ENCODE results near the gene SLU7.

The SLU7 gene

GRCh38 chr5:160378330-160378729 is 40.6 kb downstream of the SLU7 start:
- H3K4me3 ChIP-seq (ENCODE audit: severe bottlenecking), result no peak overlapping the region
- no peak overlapping the region for H3K27ac ChIP-seq (ENCODE audit: poor library complexity, severe bottlenecking)
- peaks cover 19% of the 10 kb centered on the region for H3K27me3 ChIP-seq (ENCODE audit: insufficient read depth, poor library complexity, severe bottlenecking)
- TF ChIP-seq CTCF (IDR thresholded peaks at IDR 0.05; ENCODE audit: poor library complexity, severe bottlenecking), result no peak
- H3K4me1 ChIP-seq (ENCODE audit: insufficient read depth, poor library complexity, severe bottlenecking), result no peaks in the 10 kb centered on the region
- no peaks in the 10 kb centered on the region for H3K36me3 ChIP-seq (ENCODE audit: low read depth)
- ATAC-seq (ENCODE audit: low read depth) (no peak), DNase-seq (ENCODE audit: low spot score) (no peak)
- H3K9me3 ChIP-seq (ENCODE audit: severe bottlenecking), result no peaks in the 10 kb centered on the region

GRCh38 chr5:160377651-160378050 is 41.2 kb downstream of the SLU7 start:
- no peak for TF ChIP-seq CTCF (IDR thresholded peaks at IDR 0.05; ENCODE audit: poor library complexity, severe bottlenecking)
- no peak overlapping the region for H3K27ac ChIP-seq (ENCODE audit: poor library complexity, severe bottlenecking)
- H3K27me3 ChIP-seq (ENCODE audit: insufficient read depth, poor library complexity, severe bottlenecking), result peaks cover 19% of the 10 kb centered on the region

GRCh38 chr5:160376416-160376815 is 42.5 kb downstream of the SLU7 start:
- no peak overlapping the region for H3K27ac ChIP-seq (ENCODE audit: poor library complexity, severe bottlenecking)
- no peak for TF ChIP-seq CTCF (IDR thresholded peaks at IDR 0.05; ENCODE audit: poor library complexity, severe bottlenecking)
- H3K4me1 ChIP-seq (ENCODE audit: insufficient read depth, poor library complexity, severe bottlenecking), result no peaks in the 10 kb centered on the region
- H3K4me3 ChIP-seq (ENCODE audit: severe bottlenecking), result no peak overlapping the region
- H3K36me3 ChIP-seq (ENCODE audit: low read depth), result no peaks in the 10 kb centered on the region
- no peak for ATAC-seq (ENCODE audit: low read depth)
- no peaks in the 10 kb centered on the region for H3K9me3 ChIP-seq (ENCODE audit: severe bottlenecking)
- peaks cover 19% of the 10 kb centered on the region for H3K27me3 ChIP-seq (ENCODE audit: insufficient read depth, poor library complexity, severe bottlenecking)
- no peak for DNase-seq (ENCODE audit: low spot score)

More at GRCh38 chr5:160377651-160378050, 41.2 kb downstream of the SLU7 start:
- H3K9me3 ChIP-seq (ENCODE audit: severe bottlenecking), result no peaks in the 10 kb centered on the region
- DNase-seq (ENCODE audit: low spot score), result no peak
- no peak overlapping the region for H3K4me3 ChIP-seq (ENCODE audit: severe bottlenecking)
- H3K36me3 ChIP-seq (ENCODE audit: low read depth), result no peaks in the 10 kb centered on the region
- no peaks in the 10 kb centered on the region for H3K4me1 ChIP-seq (ENCODE audit: insufficient read depth, poor library complexity, severe bottlenecking)
- ATAC-seq (ENCODE audit: low read depth), result no peak

- no peak for ATAC-seq (ENCODE audit: low read depth)
- peaks cover 19% of the 10 kb centered on the region for H3K27me3 ChIP-seq (ENCODE audit: insufficient read depth, poor library complexity, severe bottlenecking)
Measured at GRCh38 chr5:160375701-160376100, 43.2 kb downstream of the SLU7 start.

More at GRCh38 chr5:160375701-160376100, 43.2 kb downstream of the SLU7 start:
- no peak for DNase-seq (ENCODE audit: low spot score)
- no peak for TF ChIP-seq CTCF (IDR thresholded peaks at IDR 0.05; ENCODE audit: poor library complexity, severe bottlenecking)
- H3K9me3 ChIP-seq (ENCODE audit: severe bottlenecking), result no peaks in the 10 kb centered on the region
- H3K4me1 ChIP-seq (ENCODE audit: insufficient read depth, poor library complexity, severe bottlenecking), result no peaks in the 10 kb centered on the region
- H3K36me3 ChIP-seq (ENCODE audit: low read depth), result no peaks in the 10 kb centered on the region
- H3K4me3 ChIP-seq (ENCODE audit: severe bottlenecking), result no peak overlapping the region
- H3K27ac ChIP-seq (ENCODE audit: poor library complexity, severe bottlenecking), result no peak overlapping the region
